ENCODE data around the gene ATP5F1D.

ATP5F1D gene

GRCh38 chr19:1258163-1258492 is 16.6 kb downstream of the ATP5F1D start:
- DNase-seq (ENCODE audit: low read depth in 2 of 2): no peak

GRCh38 chr19:1258707-1259205 is 17.2 kb downstream of the ATP5F1D start:
- no peak for DNase-seq (ENCODE audit: low read depth in 2 of 2)

- no peak for DNase-seq (ENCODE audit: low read depth in 2 of 2)
These were observed 17.8 kb downstream of the ATP5F1D start for GRCh38 chr19:1259206-1259875.

GRCh38 chr19:1259876-1260748 is 18.6 kb downstream of the ATP5F1D start:
- no peak for DNase-seq (ENCODE audit: low read depth in 2 of 2)

GRCh38 chr19:1260749-1261537 is 19.4 kb downstream of the ATP5F1D start:
- DNase-seq (ENCODE audit: low read depth in 2 of 2): peak; percentile 90 to 98

GRCh38 chr19:1261538-1261797 is 19.9 kb downstream of the ATP5F1D start:
- DNase-seq (ENCODE audit: low read depth in 2 of 2): no peak

- no peak for DNase-seq (ENCODE audit: low read depth in 2 of 2)
These were observed 20.5 kb downstream of the ATP5F1D start for GRCh38 chr19:1261798-1262622.

GRCh38 chr19:1262623-1263123 is 21.1 kb downstream of the ATP5F1D start:
- DNase-seq (ENCODE audit: low read depth in 2 of 2): no peak

- DNase-seq (ENCODE audit: low read depth in 2 of 2): no peak
These were observed 21.6 kb downstream of the ATP5F1D start for GRCh38 chr19:1263188-1263587.

- no peak for DNase-seq (ENCODE audit: low read depth in 2 of 2)
These were observed 23.5 kb downstream of the ATP5F1D start for GRCh38 chr19:1264801-1265614.

- DNase-seq (ENCODE audit: low read depth in 2 of 2): no peak
These were observed 24.1 kb downstream of the ATP5F1D start for GRCh38 chr19:1265615-1266128.

- DNase-seq (ENCODE audit: low read depth in 2 of 2): no peak
These were observed 24.8 kb downstream of the ATP5F1D start for GRCh38 chr19:1266129-1266915.

- no peak for DNase-seq (ENCODE audit: low read depth in 2 of 2)
These were observed 25.4 kb downstream of the ATP5F1D start for GRCh38 chr19:1266916-1267476.

GRCh38 chr19:1267477-1268225 is 26.1 kb downstream of the ATP5F1D start:
- DNase-seq (ENCODE audit: low read depth in 2 of 2): no peak

GRCh38 chr19:1268226-1269064 is 26.9 kb downstream of the ATP5F1D start:
- DNase-seq (ENCODE audit: low read depth in 2 of 2): no peak

- DNase-seq (ENCODE audit: low read depth in 2 of 2): peak; percentile 99 to 100
These were observed 27.5 kb downstream of the ATP5F1D start, which contains the start of gene CIRBP for GRCh38 chr19:1269065-1269477. Gene CIRBP (plus strand): TSS chr19:1269332. CDS start chr19:1270934, 1,602 bp downstream.

GRCh38 chr19:1269478-1270212 is 28.1 kb downstream of the ATP5F1D start:
- peak in 1 of 2 donors; percentile 73 for DNase-seq (ENCODE audit: low read depth in 2 of 2)

All from stimulated activated CD4-positive, alpha-beta T cell treated with anti-CD3 and anti-CD28 coated beads, Interleukin-1b, Interleukin-23, amount 100 ng/mL, for 1 hour (primary cell).